H1 (cell line): ENCODE data around the gene OR1S1. TPM values are rescaled to one million over a fixed set of nuclear protein-coding genes. Genes with fewer than 3 reads are reported as not detected.

Experiments used
- CTCF ChIA-PET: fragments of 300-600 bp; sonication (Branson Sonifier 250); formaldehyde crosslinking; loops from one replicate; lab custom pipeline; 2021; ENCODE audit not compliant: partially characterized antibody; lab: Charles Lee
- POLR2A ChIA-PET: fragments of 300-600 bp; sonication (Branson Sonifier 250); formaldehyde crosslinking; loops from one replicate; lab custom pipeline; 2021; ENCODE audit warnings: inconsistent platforms; ENCODE audit not compliant: partially characterized antibody; lab: Charles Lee
- DNase-seq, 2 experiments: peaks; one replicate each; pipeline versions ENCODE4 v3.0.0 to v3.0.0-alpha.2; 2010 to 2022; ENCODE audit warnings: low spot score in 2 of 2, low read depth in 1 of 2, mixed read lengths in 1 of 2
- FAIRE-seq: peaks from 2 replicates; lab custom pipeline; 2011; peaks lifted over from hg19 to GRCh38; lab: Jason Lieb, UNC
- H2AFZ ChIP-seq: 2 replicates; pipeline ENCODE4 v1.8.1; 2012; ENCODE audit warnings: low read length, inconsistent platforms
- H2AK5ac ChIP-seq: 2 replicates; pipeline ENCODE4 v1.6.1; 2013; ENCODE audit warnings: low read depth, low read length
- H2BK120ac ChIP-seq: replicated peaks from 2 replicates; pipeline ENCODE3; 2013; ENCODE audit warnings: low read depth, low read length, inconsistent platforms
- H2BK12ac ChIP-seq: 2 replicates; pipeline ENCODE4 v1.6.1; 2013; ENCODE audit warnings: low read depth, low read length
- H2BK15ac ChIP-seq: 2 replicates; pipeline ENCODE4 v1.6.1; 2013; ENCODE audit warnings: low read length
- H2BK20ac ChIP-seq: 2 replicates; pipeline ENCODE4 v1.6.1; 2013; ENCODE audit warnings: low read length
- H2BK5ac ChIP-seq: 2 replicates; pipeline ENCODE4 v1.6.1; 2013; ENCODE audit warnings: low read depth, low read length
- H3K14ac ChIP-seq: 2 replicates; pipeline ENCODE4 v1.6.1; 2013; ENCODE audit warnings: inconsistent platforms; ENCODE audit not compliant: insufficient read length
- H3K18ac ChIP-seq: 2 replicates; pipeline ENCODE4 v1.6.1; 2013; ENCODE audit warnings: low read length; ENCODE audit errors: extremely low read depth
- H3K23ac ChIP-seq: 2 replicates; pipeline ENCODE4 v1.6.1; 2013; ENCODE audit warnings: inconsistent platforms; ENCODE audit not compliant: insufficient read length
- H3K23me2 ChIP-seq: 2 replicates; pipeline ENCODE4 v1.6.1; 2013; ENCODE audit warnings: low read depth, low read length
- H3K27ac ChIP-seq: 2 replicates; pipeline ENCODE4 v1.6.1; 2011; ENCODE audit warnings: low read depth, low read length, inconsistent platforms
- H3K27me3 ChIP-seq, 4 experiments: replicated peaks in 1 of 4; 1 replicate in 1 of 4; 2 replicates in 3 of 4; pipeline versions ENCODE4 v1.6.1 to v1.8.1; 2011 to 2013; ENCODE audit warnings: low read length in 3 of 4, mild to moderate bottlenecking in 3 of 4, inconsistent platforms in 2 of 4, mixed read lengths in 2 of 4, moderate library complexity in 1 of 4; ENCODE audit not compliant: control insufficient read depth in 3 of 4, insufficient read depth in 3 of 4; ENCODE audit errors: extremely low read depth in 1 of 4
- H3K36me3 ChIP-seq, 4 experiments: 2 replicates each; pipeline versions ENCODE4 v1.6.1 to v1.8.1; 2011 to 2013; ENCODE audit warnings: mild to moderate bottlenecking in 4 of 4, low read length in 3 of 4, moderate library complexity in 2 of 4, control low read depth in 1 of 4, inconsistent platforms in 1 of 4; ENCODE audit not compliant: insufficient read depth in 4 of 4, control insufficient read depth in 2 of 4
- H3K4ac ChIP-seq: replicated peaks from 2 replicates; pipeline ENCODE3; 2013; ENCODE audit warnings: low read length, low read depth, mixed read lengths, inconsistent platforms; ENCODE audit not compliant: insufficient read length
- H3K4me1 ChIP-seq, 4 experiments: replicated peaks in 1 of 4; 1 replicate in 1 of 4; 2 replicates in 3 of 4; pipeline versions ENCODE4 v1.6.1 to v1.8.1; 2011 to 2013; ENCODE audit warnings: low read length in 3 of 4, inconsistent platforms in 2 of 4, mixed read lengths in 1 of 4; ENCODE audit not compliant: insufficient read depth in 4 of 4, control insufficient read depth in 3 of 4
- H3K4me2 ChIP-seq, 2 experiments: 2 replicates each; pipeline versions ENCODE4 v1.6.1 to v1.8.1; 2011 to 2013; ENCODE audit warnings: low read depth in 2 of 2, low read length in 2 of 2, control low read depth in 1 of 2, inconsistent platforms in 1 of 2, mild to moderate bottlenecking in 1 of 2; ENCODE audit not compliant: insufficient read depth in 1 of 2
- H3K4me3 ChIP-seq, 4 experiments: fragments of 200-600, 300-600 bp in 1 of 4; sonication (generic), shearing (Covaris generic), sonication (Bioruptor Twin) in 1 of 4; 2 replicates each; pipeline versions ENCODE4 v1.5.1 to v1.8.1; 2011 to 2016; ENCODE audit warnings: low read length in 4 of 4, low read depth in 3 of 4, control low read depth in 2 of 4, inconsistent platforms in 2 of 4, mild to moderate bottlenecking in 2 of 4, mixed read lengths in 1 of 4, moderate library complexity in 1 of 4; ENCODE audit not compliant: insufficient read depth in 2 of 4; ENCODE audit errors: extremely low read depth in 1 of 4
- H3K56ac ChIP-seq: replicated peaks from 2 replicates; pipeline ENCODE3; 2013; ENCODE audit warnings: low read depth, mild to moderate bottlenecking, mixed read lengths, low read length, inconsistent platforms; ENCODE audit not compliant: insufficient read length
- H3K79me1 ChIP-seq: 2 replicates; pipeline ENCODE4 v1.6.1; 2013; ENCODE audit warnings: low read depth, low read length, control low read depth
- H3K79me2 ChIP-seq, 2 experiments: 2 replicates each; pipeline versions ENCODE4 v1.6.1 to v1.8.1; 2012 to 2013; ENCODE audit warnings: low read length in 2 of 2, mild to moderate bottlenecking in 2 of 2, inconsistent platforms in 1 of 2; ENCODE audit not compliant: insufficient read depth in 2 of 2, control insufficient read depth in 1 of 2
- H3K9ac ChIP-seq, 4 experiments: replicated peaks in 1 of 4; 1 replicate in 1 of 4; 2 replicates in 3 of 4; pipeline versions ENCODE4 v1.6.1 to v1.8.1; 2011 to 2013; ENCODE audit warnings: low read depth in 3 of 4, low read length in 3 of 4, control low read depth in 2 of 4, mild to moderate bottlenecking in 2 of 4, moderate library complexity in 2 of 4, inconsistent platforms in 1 of 4; ENCODE audit errors: extremely low read depth in 1 of 4
- H3K9me3 ChIP-seq, 2 experiments: 2 replicates each; pipeline versions ENCODE4 v1.6.1 to v1.8.1; 2012 to 2013; ENCODE audit warnings: mild to moderate bottlenecking in 2 of 2, moderate library complexity in 2 of 2, control low read depth in 1 of 2, inconsistent platforms in 1 of 2, low read depth in 1 of 2, low read length in 1 of 2, mixed read lengths in 1 of 2; ENCODE audit not compliant: insufficient read depth in 2 of 2
- H4K20me1 ChIP-seq, 2 experiments: replicated peaks in 1 of 2; 2 replicates each; pipeline versions ENCODE3 to v1.8.1; 2011 to 2013; ENCODE audit warnings: inconsistent platforms in 2 of 2, low read length in 2 of 2, mild to moderate bottlenecking in 1 of 2; ENCODE audit not compliant: insufficient read depth in 2 of 2, control insufficient read depth in 1 of 2
- H4K5ac ChIP-seq: 2 replicates; pipeline ENCODE4 v1.6.1; 2013; ENCODE audit warnings: low read length, low read depth, mixed read lengths, inconsistent platforms; ENCODE audit not compliant: insufficient read length
- H4K8ac ChIP-seq: 2 replicates; pipeline ENCODE4 v1.8.0; 2013; ENCODE audit warnings: mild to moderate bottlenecking, moderate library complexity, low read length, inconsistent platforms; ENCODE audit not compliant: insufficient read depth; ENCODE audit errors: extremely low read depth
- H4K91ac ChIP-seq: replicated peaks from 2 replicates; pipeline ENCODE3; 2013; ENCODE audit warnings: low read length, mixed read lengths, inconsistent platforms; ENCODE audit not compliant: insufficient read length
- ATF2 ChIP-seq: IDR thresholded peaks from 2 replicates; pipeline ENCODE4 v1.6.1; 2012; ENCODE audit warnings: low read length, inconsistent platforms
- ATF3 ChIP-seq: IDR thresholded peaks from 2 replicates; pipeline ENCODE4 v1.6.1; 2011; ENCODE audit warnings: low read depth, mild to moderate bottlenecking, low read length; ENCODE audit not compliant: insufficient read depth
- CEBPB ChIP-seq: IDR thresholded peaks from 2 replicates; pipeline ENCODE4 v1.6.1; 2012; ENCODE audit warnings: low read depth, low read length
- CHD1 ChIP-seq: IDR thresholded peaks from 2 replicates; pipeline ENCODE4 v1.6.1; 2012; ENCODE audit warnings: low read depth, low read length, improper control_type of control experiment
- GABPA ChIP-seq: IDR thresholded peaks from 2 replicates; pipeline ENCODE4 v1.6.1; 2011; ENCODE audit warnings: mild to moderate bottlenecking, low read length, moderate library complexity, borderline replicate concordance; ENCODE audit not compliant: insufficient read depth
- NRF1 ChIP-seq: IDR thresholded peaks from 2 replicates; pipeline ENCODE4 v1.6.1; 2011; ENCODE audit warnings: mild to moderate bottlenecking, low read depth, low read length, improper control_type of control experiment
- POLR2AphosphoS5 ChIP-seq: IDR thresholded peaks from 2 replicates; pipeline ENCODE4 v1.6.1; 2011; ENCODE audit warnings: low read depth, low read length
- RFX5 ChIP-seq: IDR thresholded peaks from 2 replicates; pipeline ENCODE4 v1.6.1; 2011; ENCODE audit warnings: low read depth, low read length, improper control_type of control experiment, borderline replicate concordance
- SIRT6 ChIP-seq: IDR thresholded peaks from one replicate; pipeline ENCODE4 v1.7.1; 2012; ENCODE audit warnings: low read length, inconsistent platforms
- SP4 ChIP-seq: IDR thresholded peaks from 2 replicates; pipeline ENCODE4 v1.6.1; 2012; ENCODE audit warnings: low read length, inconsistent platforms
- TEAD4 ChIP-seq: IDR thresholded peaks from 2 replicates; pipeline ENCODE4 v1.6.1; 2012; ENCODE audit warnings: low read depth, low read length, inconsistent platforms, mixed read lengths
- USF2 ChIP-seq: IDR thresholded peaks from 2 replicates; pipeline ENCODE4 v1.6.1; 2011; ENCODE audit warnings: low read length, improper control_type of control experiment
- WGBS, 2 experiments: shearing (Covaris generic) in 1 of 2; methylation state at CpG; one replicate each; pipeline versions ENCODE4 v1.1.6 to v1.1.7; 2013 to 2015; ENCODE audit warnings: low lambda C conversion rate in 2 of 2, mixed read lengths in 2 of 2, inconsistent platforms in 1 of 2, low coverage in 1 of 2, missing lambda C conversion rate in 1 of 2; ENCODE audit not compliant: insufficient replicate concordance in 2 of 2, insufficient coverage in 1 of 2, insufficient read length in 1 of 2; ENCODE audit errors: extremely low coverage in 1 of 2, missing lambda C conversion rate in 1 of 2; 5-methylcytosine and 5-hydroxymethylcytosine counted together
- polyA plus RNA-seq, 7 experiments: library from polyadenylated mRNA; depleted of rRNA in 3 of 7; stranded (reverse) in 5 of 7; unstranded in 2 of 7; fragments of >200 nt in 5 of 7; fragments of 200-250 nt in 2 of 7; gene quantifications; 1 replicate in 5 of 7; 2 replicates in 1 of 7; 4 replicates in 1 of 7; pipeline versions ENCODE4 v1.2.1 to v1.2.3, GENCODE V29; 2011 to 2013; ENCODE audit warnings: missing spikeins in 2 of 7, mixed read lengths in 2 of 7
- total RNA-seq: library from RNA; stranded (reverse); fragmentation: NEBNext Ultra II Directional; extraction: Animal tissue kit (Norgen Biotek cat#: 25700); gene quantifications from 2 replicates; pipeline ENCODE4 v1.2.1, GENCODE V29; 2021

Gene OR1S1
- total and polyA plus RNA-seq, 2 of the 8 experiments (the other 6 are each of a cell fraction or from before 2014, with no cell fraction given), result not detected

- no peaks in the 10 kb centered on the region for H3K36me3 ChIP-seq
- POLR2A ChIA-PET, result no interaction called here
- no peak within 1 kb of the TSS for H3K4me3 ChIP-seq
- TF ChIP-seq USF2 (no peak), CHD1 (no peak), NRF1 (no peak), GABPA (no peak), POLR2AphosphoS5 (no peak), SIRT6 (no peak), SP4 (no peak), RFX5 (no peak), CEBPB (no peak), ATF3 (no peak), ATF2 (no peak), TEAD4 (no peak)
Measured at GRCh38 chr11:58188770-58189169, 23.8 kb upstream of the OR1S1 start, which contains the start of gene OR9Q2. OR9Q2 (plus strand) TSS chr11:58189070; CDS start chr11:58190491, 1,421 bp downstream.

More at GRCh38 chr11:58188770-58189169, 23.8 kb upstream of the OR1S1 start, which contains the start of gene OR9Q2:
- FAIRE-seq, result no peak
- H3K56ac ChIP-seq, result no peak within 1 kb of the TSS
- no peak within 1 kb of the TSS for H2AFZ ChIP-seq
- H3K4me1 ChIP-seq, result no peaks in the 10 kb centered on the region
- no peak for DNase-seq
- no peaks in the 10 kb centered on the region for H4K20me1 ChIP-seq
- no peak within 1 kb of the TSS for H3K4ac ChIP-seq
- CTCF ChIA-PET, result no interaction called here
- H2BK15ac ChIP-seq, result no peak within 1 kb of the TSS
- H2BK20ac ChIP-seq, result no peak within 1 kb of the TSS
- no peak within 1 kb of the TSS for H4K5ac ChIP-seq
- no peak within 1 kb of the TSS for H4K8ac ChIP-seq
- H2AK5ac ChIP-seq, result no peak within 1 kb of the TSS
- H3K27me3 ChIP-seq, result no peaks in the 10 kb centered on the region
- H3K23ac ChIP-seq, result no peak within 1 kb of the TSS
- no peak within 1 kb of the TSS for H4K91ac ChIP-seq
- H3K18ac ChIP-seq, result no peak within 1 kb of the TSS
- H3K79me2 ChIP-seq, result no peaks in the 10 kb centered on the region
- no peak within 1 kb of the TSS for H2BK12ac ChIP-seq
- H3K9ac ChIP-seq, result no peak within 1 kb of the TSS
- H3K14ac ChIP-seq, result no peak within 1 kb of the TSS
- no peak within 1 kb of the TSS for H2BK120ac ChIP-seq
- WGBS, 2 experiments, result 77% methylated on average over 2 of the region's 2 CpGs; no CpG with 5 or more reads in 1 of the 2 experiments
- H2BK5ac ChIP-seq, result no peak within 1 kb of the TSS
- H3K9me3 ChIP-seq, result peaks cover 0 to 20% of the 10 kb centered on the region in 2 experiments; a peak in 2 of 4 replicates
- H3K27ac ChIP-seq, result no peak within 1 kb of the TSS
- H3K23me2 ChIP-seq, result no peaks in the 10 kb centered on the region
- H3K4me2 ChIP-seq, result no peak within 1 kb of the TSS
- H3K79me1 ChIP-seq, result no peaks in the 10 kb centered on the region
